ENCODE measurements around the gene CFB. TPM values are rescaled to one million over a fixed set of nuclear protein-coding genes. Genes with fewer than 3 reads are reported as not detected.
"Not testable (repeated sequence)": the region's sequence is repeated elsewhere in the genome, so short reads cannot be mapped to it uniquely, and the experiment has no call there.

The CFB gene
- total RNA-seq, 2 experiments from 2014 or later = 0.74 to 1.7 TPM

- intact Hi-C loops (cut with micrococcal nuclease) = no loop called here
- H3K4me1 Mint-ChIP-seq (ENCODE audit: low read depth) = no peaks in the 10 kb centered on the region
- H3K27me3 Mint-ChIP-seq (ENCODE audit: low read depth) = no peaks in the 10 kb centered on the region
- H3K4me3 Mint-ChIP-seq = no peak overlapping the region
- CTCF ChIA-PET = interaction anchor here (0.5 to 1.1 kb wide), 2 partner anchors 33 to 133 kb away, joined by 3 read pairs; no protein-coding TSS in a partner anchor
- no peaks in the 10 kb centered on the region for H3K9me3 Mint-ChIP-seq
- DNase-seq = no peak
- no peak overlapping the region for H3K27ac Mint-ChIP-seq
- H3K36me3 Mint-ChIP-seq (ENCODE audit: low read depth) = no peaks in the 10 kb centered on the region
These were observed 26.1 kb upstream of the CFB start for GRCh38 chr6:31919624-31920303.

- intact Hi-C loops (cut with micrococcal nuclease) = no loop called here
- Mint-ChIP-seq H3K9me3 (no peaks in the 10 kb centered on the region), H3K36me3 (ENCODE audit: low read depth) (no peaks in the 10 kb centered on the region), H3K27ac (no peak overlapping the region), H3K27me3 (ENCODE audit: low read depth) (no peaks in the 10 kb centered on the region), H3K4me3 (no peak overlapping the region), H3K4me1 (ENCODE audit: low read depth) (no peaks in the 10 kb centered on the region)
- no peak for DNase-seq
- CTCF ChIA-PET = interaction anchor here (1.1 kb wide), 1 partner anchor 32 kb away, joined by 3 read pairs; no protein-coding TSS in a partner anchor
These were observed 25.1 kb upstream of the CFB start for GRCh38 chr6:31920811-31921210.

GRCh38 chr6:31922942-31923341 lies 23.0 kb upstream of the CFB start:
- H3K4me1 Mint-ChIP-seq (ENCODE audit: low read depth) = no peaks in the 10 kb centered on the region
- no peak overlapping the region for H3K4me3 Mint-ChIP-seq
- no peaks in the 10 kb centered on the region for H3K9me3 Mint-ChIP-seq
- CTCF ChIA-PET = interaction anchor here (0.7 to 1.7 kb wide), 3 partner anchors 24 to 242 kb away, joined by 3 to 4 read pairs (median 3); partner anchors contain the start of gene LY6G5C
- H3K27ac Mint-ChIP-seq = no peak overlapping the region
- intact Hi-C loops (cut with micrococcal nuclease) = no loop called here
- H3K36me3 Mint-ChIP-seq (ENCODE audit: low read depth) = no peaks in the 10 kb centered on the region
- H3K27me3 Mint-ChIP-seq (ENCODE audit: low read depth) = no peaks in the 10 kb centered on the region
- peak; percentile 71 for DNase-seq

- no peaks in the 10 kb centered on the region for H3K9me3 Mint-ChIP-seq
- H3K27me3 Mint-ChIP-seq (ENCODE audit: low read depth) = no peaks in the 10 kb centered on the region
- CTCF ChIA-PET = no interaction called here
- H3K27ac Mint-ChIP-seq = no peak within 1 kb of the TSS
- intact Hi-C loops (cut with micrococcal nuclease) = no loop called here
- H3K36me3 Mint-ChIP-seq (ENCODE audit: low read depth) = no peaks in the 10 kb centered on the region
- H3K4me1 Mint-ChIP-seq (ENCODE audit: low read depth) = no peaks in the 10 kb centered on the region
- H3K4me3 Mint-ChIP-seq = no peak within 1 kb of the TSS
- DNase-seq = no peak
These were observed 18.5 kb upstream of the CFB start, which contains the start of gene C2 for GRCh38 chr6:31927242-31927862. C2 (plus strand) TSS chr6:31927717; CDS start chr6:31927753, 36 bp downstream.

- CTCF ChIA-PET = interaction anchor here (0.6 kb wide), 1 partner anchor 12 kb away, joined by 4 read pairs; no protein-coding TSS in a partner anchor
- Mint-ChIP-seq H3K27me3 (ENCODE audit: low read depth) (no peaks in the 10 kb centered on the region), H3K27ac (no peak overlapping the region), H3K4me1 (ENCODE audit: low read depth) (no peaks in the 10 kb centered on the region), H3K4me3 (no peak overlapping the region), H3K36me3 (ENCODE audit: low read depth) (no peaks in the 10 kb centered on the region), H3K9me3 (no peaks in the 10 kb centered on the region)
- intact Hi-C loops (cut with micrococcal nuclease) = no loop called here
- no peak for DNase-seq
These were observed 17.8 kb upstream of the CFB start for GRCh38 chr6:31927863-31928671.

GRCh38 chr6:31928672-31928939 lies 17.3 kb upstream of the CFB start:
- CTCF ChIA-PET = interaction anchor here (0.6 kb wide), 1 partner anchor 12 kb away, joined by 4 read pairs; no protein-coding TSS in a partner anchor
- no peaks in the 10 kb centered on the region for H3K9me3 Mint-ChIP-seq

GRCh38 chr6:31930962-31931361 lies 14.9 kb upstream of the CFB start:
- H3K9me3 Mint-ChIP-seq = no peaks in the 10 kb centered on the region
- H3K27ac Mint-ChIP-seq = no peak overlapping the region
- no peak for DNase-seq
- no peaks in the 10 kb centered on the region for H3K4me1 Mint-ChIP-seq (ENCODE audit: low read depth)
- no peaks in the 10 kb centered on the region for H3K27me3 Mint-ChIP-seq (ENCODE audit: low read depth)
- CTCF ChIA-PET = interaction anchor here (0.5 kb wide), 1 partner anchor 37 kb away, joined by 3 read pairs; no protein-coding TSS in a partner anchor
- no peaks in the 10 kb centered on the region for H3K36me3 Mint-ChIP-seq (ENCODE audit: low read depth)
- intact Hi-C loops (cut with micrococcal nuclease) = no loop called here
- H3K4me3 Mint-ChIP-seq = no peak overlapping the region

More at GRCh38 chr6:31928672-31928939, 17.3 kb upstream of the CFB start:
- intact Hi-C loops (cut with micrococcal nuclease) = no loop called here
- Mint-ChIP-seq H3K4me3 (no peak overlapping the region), H3K4me1 (ENCODE audit: low read depth) (no peaks in the 10 kb centered on the region), H3K27me3 (ENCODE audit: low read depth) (no peaks in the 10 kb centered on the region), H3K36me3 (ENCODE audit: low read depth) (no peaks in the 10 kb centered on the region), H3K27ac (no peak overlapping the region)
- no peak for DNase-seq

GRCh38 chr6:31932137-31932536 lies 13.8 kb upstream of the CFB start:
- DNase-seq; intact Hi-C loops (cut with micrococcal nuclease); H3K4me1 Mint-ChIP-seq (ENCODE audit: low read depth); CTCF ChIA-PET; H3K27me3 Mint-ChIP-seq (ENCODE audit: low read depth); H3K9me3 Mint-ChIP-seq; H3K36me3 Mint-ChIP-seq (ENCODE audit: low read depth); H3K27ac Mint-ChIP-seq; H3K4me3 Mint-ChIP-seq: not testable (repeated sequence)

GRCh38 chr6:31933537-31933936 lies 12.4 kb upstream of the CFB start:
- Mint-ChIP-seq H3K9me3 (no peaks in the 10 kb centered on the region), H3K27me3 (ENCODE audit: low read depth) (no peaks in the 10 kb centered on the region), H3K4me1 (ENCODE audit: low read depth) (no peaks in the 10 kb centered on the region), H3K4me3 (no peak overlapping the region), H3K27ac (no peak overlapping the region), H3K36me3 (ENCODE audit: low read depth) (no peaks in the 10 kb centered on the region)
- CTCF ChIA-PET = no interaction called here
- no peak for DNase-seq
- intact Hi-C loops (cut with micrococcal nuclease) = no loop called here

- Mint-ChIP-seq H3K9me3 (no peaks in the 10 kb centered on the region), H3K36me3 (ENCODE audit: low read depth) (no peaks in the 10 kb centered on the region), H3K27me3 (ENCODE audit: low read depth) (no peaks in the 10 kb centered on the region), H3K27ac (no peak overlapping the region), H3K4me3 (no peak overlapping the region), H3K4me1 (ENCODE audit: low read depth) (no peaks in the 10 kb centered on the region)
- no peak for DNase-seq
- intact Hi-C loops (cut with micrococcal nuclease) = no loop called here
- CTCF ChIA-PET = interaction anchor here (2.7 kb wide), 1 partner anchor 18 kb away, joined by 8 read pairs; no protein-coding TSS in a partner anchor
These were observed 10.9 kb upstream of the CFB start for GRCh38 chr6:31935021-31935420.

- Mint-ChIP-seq H3K27me3 (ENCODE audit: low read depth) (no peaks in the 10 kb centered on the region), H3K27ac (no peak overlapping the region), H3K36me3 (ENCODE audit: low read depth) (no peaks in the 10 kb centered on the region), H3K4me1 (ENCODE audit: low read depth) (no peaks in the 10 kb centered on the region), H3K9me3 (no peaks in the 10 kb centered on the region), H3K4me3 (no peak overlapping the region)
- intact Hi-C loops (cut with micrococcal nuclease) = no loop called here
- DNase-seq = no peak
- CTCF ChIA-PET = interaction anchor here (0.6 to 2.7 kb wide), 2 partner anchors 17 to 247 kb away, joined by 4 to 8 read pairs; no protein-coding TSS in a partner anchor
These were observed 10.1 kb upstream of the CFB start for GRCh38 chr6:31935823-31936222.

- Mint-ChIP-seq H3K36me3 (ENCODE audit: low read depth) (no peaks in the 10 kb centered on the region), H3K4me3 (no peak overlapping the region), H3K27me3 (ENCODE audit: low read depth) (peaks cover 1% of the 10 kb centered on the region), H3K4me1 (ENCODE audit: low read depth) (peaks cover under 1% of the 10 kb centered on the region), H3K9me3 (no peaks in the 10 kb centered on the region), H3K27ac (no peak overlapping the region)
- intact Hi-C loops (cut with micrococcal nuclease) = no loop called here
- CTCF ChIA-PET = interaction anchor here (0.6 to 2.9 kb wide), 3 partner anchors 12 to 297 kb away, joined by 3 to 16 read pairs (median 3); no protein-coding TSS in a partner anchor
- DNase-seq = no peak
These were observed 5.6 kb upstream of the CFB start for GRCh38 chr6:31940256-31940664.

All from activated naive CD4-positive, alpha-beta T cell treated with anti-CD3 and anti-CD28 coated beads for 36 hours (primary cell).